GM23338 (cell line): ENCODE data around the gene DCLK2. TPM values are rescaled to one million over a fixed set of nuclear protein-coding genes. Genes with fewer than 3 reads are reported as not detected.

Experiments
- ATAC-seq: fragments of 200-7000 bp; cut with Tn5 transposase; 3 replicates; pipeline ENCODE4 v1.9.1; 2020
- DNase-seq: peaks from one replicate; pipeline ENCODE4 v3.0.0-alpha.2; 2015; ENCODE audit warnings: low spot score
- H2AFZ ChIP-seq: fragments of 200-600 bp; sonication (generic); 2 replicates; pipeline ENCODE4 v1.8.0; 2016; ENCODE audit warnings: antibody characterized with exemption, mild to moderate bottlenecking, moderate library complexity
- H3F3A ChIP-seq: fragments of 200-600 bp; sonication (generic); replicated peaks from 2 replicates; pipeline ENCODE4 v1.8.0; 2017; ENCODE audit warnings: antibody characterized with exemption, mixed run types, low read depth
- H3K27ac ChIP-seq: fragments of 200-600 bp; sonication (generic); 2 replicates; pipeline ENCODE4 v1.6.1; 2016; ENCODE audit warnings: low read depth
- H3K27me3 ChIP-seq: fragments of 200-600 bp; sonication (generic); 2 replicates; pipeline ENCODE4 v1.8.0; 2016; ENCODE audit warnings: mild to moderate bottlenecking, mixed run types, moderate library complexity; ENCODE audit not compliant: insufficient read depth
- H3K36me3 ChIP-seq: fragments of 200-600 bp; sonication (generic); 2 replicates; pipeline ENCODE4 v1.8.0; 2016; ENCODE audit warnings: mild to moderate bottlenecking; ENCODE audit not compliant: insufficient read depth
- H3K4me1 ChIP-seq: fragments of 200-600 bp; sonication (generic); 2 replicates; pipeline ENCODE4 v1.8.0; 2016; ENCODE audit warnings: mild to moderate bottlenecking, moderate library complexity; ENCODE audit not compliant: insufficient read depth
- H3K4me2 ChIP-seq: fragments of 200-600 bp; sonication (generic); 2 replicates; pipeline ENCODE4 v1.7.1; 2017; ENCODE audit warnings: mixed run types
- H3K4me3 ChIP-seq: fragments of 200-600 bp; sonication (generic); 2 replicates; pipeline ENCODE4 v1.6.1; 2016; ENCODE audit warnings: mixed run types
- H3K79me2 ChIP-seq: fragments of 200-600 bp; sonication (generic); replicated peaks from 2 replicates; pipeline ENCODE4 v1.8.0; 2017; ENCODE audit warnings: mild to moderate bottlenecking; ENCODE audit not compliant: insufficient read depth
- H3K9me2 ChIP-seq: fragments of 200-600 bp; sonication (generic); 2 replicates; pipeline ENCODE4 v1.8.0; 2017; ENCODE audit not compliant: insufficient read depth
- H4K20me1 ChIP-seq: fragments of 200-600 bp; sonication (generic); replicated peaks from 2 replicates; pipeline ENCODE4 v1.8.0; 2017; ENCODE audit warnings: mild to moderate bottlenecking; ENCODE audit not compliant: insufficient read depth
- H3K27ac Mint-ChIP-seq: 2 replicates; pipeline ENCODE4 v1.8.0; 2020; ENCODE audit warnings: inconsistent platforms, mild to moderate bottlenecking, moderate library complexity, mixed read lengths
- H3K27me3 Mint-ChIP-seq: 3 replicates; pipeline ENCODE4 v1.8.0; 2022; ENCODE audit warnings: low read depth, mild to moderate bottlenecking, moderate library complexity, mixed read lengths, inconsistent platforms; ENCODE audit not compliant: insufficient read depth, poor library complexity
- H3K36me3 Mint-ChIP-seq: 3 replicates; pipeline ENCODE4 v1.8.0; 2021; ENCODE audit warnings: low read depth, mild to moderate bottlenecking, inconsistent platforms, moderate library complexity, mixed read lengths
- H3K4me1 Mint-ChIP-seq: 3 replicates; pipeline ENCODE4 v1.8.0; 2020; ENCODE audit warnings: mild to moderate bottlenecking, inconsistent platforms, mixed read lengths
- H3K4me3 Mint-ChIP-seq: 3 replicates; pipeline ENCODE4 v1.8.0; 2021; ENCODE audit warnings: moderate library complexity, mild to moderate bottlenecking, inconsistent platforms, mixed read lengths
- H3K9me3 Mint-ChIP-seq: 3 replicates; pipeline ENCODE4 v1.8.0; 2020; ENCODE audit warnings: moderate library complexity, mild to moderate bottlenecking, inconsistent platforms, mixed read lengths
- EZH2 ChIP-seq: fragments of 200-600 bp; sonication (generic); IDR thresholded peaks from one replicate; pipeline ENCODE4 v1.8.0; 2017; ENCODE audit warnings: antibody characterized with exemption, mild to moderate bottlenecking, low read depth; ENCODE audit not compliant: unreplicated experiment
- EZH2phosphoT487 ChIP-seq: fragments of 200-600 bp; sonication (generic); IDR thresholded peaks from one replicate; pipeline ENCODE4 v1.8.1; 2018; ENCODE audit warnings: antibody characterized with exemption; ENCODE audit not compliant: unreplicated experiment
- JUNB ChIP-seq: IDR thresholded peaks from one replicate; pipeline ENCODE4 v1.6.1; 2016; ENCODE audit warnings: antibody characterized with exemption; ENCODE audit not compliant: unreplicated experiment
- NANOG ChIP-seq: IDR thresholded peaks from 2 replicates; pipeline ENCODE4 v1.6.1; 2016; ENCODE audit warnings: antibody characterized with exemption, borderline replicate concordance
- ZNF114 ChIP-seq: fragments of 250-450 bp; sonication (Bioruptor Pico); IDR thresholded peaks from 2 replicates; pipeline ENCODE4 v1.5.0; 2020; ENCODE audit warnings: mild to moderate bottlenecking, moderate library complexity
- ZNF331 ChIP-seq: fragments of 250-450 bp; sonication (Bioruptor Pico); IDR thresholded peaks from 2 replicates; pipeline ENCODE4 v1.5.0; 2020; ENCODE audit warnings: low read depth, mild to moderate bottlenecking, moderate library complexity
- polyA plus RNA-seq: library from polyadenylated mRNA; unstranded; fragments of >200 nt; fragmentation: Nextera tagmentation; extraction: Ambion mirVana; gene quantifications from 2 replicates; pipeline ENCODE4 v1.2.1, GENCODE V29; 2016
- total RNA-seq: library from RNA; depleted of rRNA; stranded (reverse); fragments of >200 nt; shearing (Covaris generic); gene quantifications from 2 replicates; pipeline ENCODE4 v1.2.3, GENCODE V29; 2014
- TF ChIP-seq, protein P1 (sequence below): IDR thresholded peaks from 2 replicates; pipeline ENCODE4 v1.6.1; 2016; ENCODE audit warnings: antibody characterized with exemption
- TF ChIP-seq, protein P2 (sequence below): IDR thresholded peaks from one replicate; pipeline ENCODE4 v1.6.1; 2018; ENCODE audit warnings: antibody characterized with exemption; ENCODE audit not compliant: unreplicated experiment
- TF ChIP-seq, protein P3 (sequence below): fragments of 250-450 bp; sonication (Bioruptor Pico); IDR thresholded peaks from 2 replicates; pipeline ENCODE4 v1.5.0; 2020; ENCODE audit warnings: mild to moderate bottlenecking, moderate library complexity

The DCLK2 gene
- total and polyA plus RNA-seq, 2 experiments from 2014 or later: 0.49 TPM; not detected in 1

DNA sequence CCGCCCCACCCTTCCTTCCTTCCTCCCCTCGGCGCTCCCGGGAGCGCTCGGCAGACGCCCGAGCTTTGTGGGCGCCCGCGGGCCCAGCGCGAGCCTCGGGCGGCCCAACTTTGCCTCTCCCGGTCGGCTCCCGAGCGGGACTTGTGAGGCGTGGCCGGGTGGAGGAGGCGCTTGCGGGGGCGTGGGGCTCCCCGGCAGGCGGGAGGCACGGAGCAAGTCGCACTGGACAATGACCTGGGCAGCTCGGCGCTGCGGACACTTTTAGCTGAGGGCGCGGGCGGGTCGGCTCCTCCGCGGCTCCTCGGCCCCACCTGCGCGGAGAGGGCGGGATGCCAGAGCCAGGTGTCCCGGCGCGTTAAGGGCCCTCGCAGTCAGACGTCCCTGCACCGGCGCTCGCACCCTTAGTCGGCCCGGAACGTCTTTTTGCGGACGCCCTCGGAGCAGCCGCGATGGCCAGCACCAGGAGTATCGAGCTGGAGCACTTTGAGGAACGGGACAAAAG is 385 bp downstream of the DCLK2 start:
- peaks cover 6% of the 10 kb centered on the region; the same call in 1 of the 2 replicates for H4K20me1 ChIP-seq
- Mint-ChIP-seq H3K36me3 (no peaks in the 10 kb centered on the region), H3K4me3 (peak overlapping the region; percentile 71; the same call in 2 of the 3 replicates), H3K4me1 (peaks cover 6% of the 10 kb centered on the region), H3K27ac (no peak overlapping the region), H3K27me3 (peaks cover 18% of the 10 kb centered on the region), H3K9me3 (no peaks in the 10 kb centered on the region; the same call in 2 of the 3 replicates)
- H2AFZ ChIP-seq: peak overlapping the region; percentile 97
- peaks cover 7% of the 10 kb centered on the region; the same call in 1 of the 2 replicates for H3K4me1 ChIP-seq
- no peaks in the 10 kb centered on the region for H3K36me3 ChIP-seq
- H3K79me2 ChIP-seq: no peaks in the 10 kb centered on the region
- no peak for TF ChIP-seq NANOG
- TF ChIP-seq JUNB: no peak
- TF ChIP-seq ZNF114 (CRISPR knock-in tag): no peak
- TF ChIP-seq, protein P1, sequence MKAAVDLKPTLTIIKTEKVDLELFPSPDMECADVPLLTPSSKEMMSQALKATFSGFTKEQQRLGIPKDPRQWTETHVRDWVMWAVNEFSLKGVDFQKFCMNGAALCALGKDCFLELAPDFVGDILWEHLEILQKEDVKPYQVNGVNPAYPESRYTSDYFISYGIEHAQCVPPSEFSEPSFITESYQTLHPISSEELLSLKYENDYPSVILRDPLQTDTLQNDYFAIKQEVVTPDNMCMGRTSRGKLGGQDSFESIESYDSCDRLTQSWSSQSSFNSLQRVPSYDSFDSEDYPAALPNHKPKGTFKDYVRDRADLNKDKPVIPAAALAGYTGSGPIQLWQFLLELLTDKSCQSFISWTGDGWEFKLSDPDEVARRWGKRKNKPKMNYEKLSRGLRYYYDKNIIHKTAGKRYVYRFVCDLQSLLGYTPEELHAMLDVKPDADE: no peak
- TF ChIP-seq, protein P2, sequence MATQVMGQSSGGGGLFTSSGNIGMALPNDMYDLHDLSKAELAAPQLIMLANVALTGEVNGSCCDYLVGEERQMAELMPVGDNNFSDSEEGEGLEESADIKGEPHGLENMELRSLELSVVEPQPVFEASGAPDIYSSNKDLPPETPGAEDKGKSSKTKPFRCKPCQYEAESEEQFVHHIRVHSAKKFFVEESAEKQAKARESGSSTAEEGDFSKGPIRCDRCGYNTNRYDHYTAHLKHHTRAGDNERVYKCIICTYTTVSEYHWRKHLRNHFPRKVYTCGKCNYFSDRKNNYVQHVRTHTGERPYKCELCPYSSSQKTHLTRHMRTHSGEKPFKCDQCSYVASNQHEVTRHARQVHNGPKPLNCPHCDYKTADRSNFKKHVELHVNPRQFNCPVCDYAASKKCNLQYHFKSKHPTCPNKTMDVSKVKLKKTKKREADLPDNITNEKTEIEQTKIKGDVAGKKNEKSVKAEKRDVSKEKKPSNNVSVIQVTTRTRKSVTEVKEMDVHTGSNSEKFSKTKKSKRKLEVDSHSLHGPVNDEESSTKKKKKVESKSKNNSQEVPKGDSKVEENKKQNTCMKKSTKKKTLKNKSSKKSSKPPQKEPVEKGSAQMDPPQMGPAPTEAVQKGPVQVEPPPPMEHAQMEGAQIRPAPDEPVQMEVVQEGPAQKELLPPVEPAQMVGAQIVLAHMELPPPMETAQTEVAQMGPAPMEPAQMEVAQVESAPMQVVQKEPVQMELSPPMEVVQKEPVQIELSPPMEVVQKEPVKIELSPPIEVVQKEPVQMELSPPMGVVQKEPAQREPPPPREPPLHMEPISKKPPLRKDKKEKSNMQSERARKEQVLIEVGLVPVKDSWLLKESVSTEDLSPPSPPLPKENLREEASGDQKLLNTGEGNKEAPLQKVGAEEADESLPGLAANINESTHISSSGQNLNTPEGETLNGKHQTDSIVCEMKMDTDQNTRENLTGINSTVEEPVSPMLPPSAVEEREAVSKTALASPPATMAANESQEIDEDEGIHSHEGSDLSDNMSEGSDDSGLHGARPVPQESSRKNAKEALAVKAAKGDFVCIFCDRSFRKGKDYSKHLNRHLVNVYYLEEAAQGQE: no peak
- TF ChIP-seq ZNF331 (CRISPR knock-in tag): no peak
- no peak for TF ChIP-seq EZH2
- no peak for TF ChIP-seq EZH2phosphoT487
- no peak overlapping the region for H3K27ac ChIP-seq
- no peaks in the 10 kb centered on the region for H3K9me2 ChIP-seq
- peaks cover 59% of the 10 kb centered on the region for H3K27me3 ChIP-seq
- H3F3A ChIP-seq: no peaks in the 10 kb centered on the region; the same call in none of the 2 replicates
- ATAC-seq (peak; percentile 44), DNase-seq (peak; percentile 42)
- H3K4me2 ChIP-seq: peak overlapping the region; percentile 88
- H3K4me3 ChIP-seq: peak overlapping the region; percentile 69

DNA sequence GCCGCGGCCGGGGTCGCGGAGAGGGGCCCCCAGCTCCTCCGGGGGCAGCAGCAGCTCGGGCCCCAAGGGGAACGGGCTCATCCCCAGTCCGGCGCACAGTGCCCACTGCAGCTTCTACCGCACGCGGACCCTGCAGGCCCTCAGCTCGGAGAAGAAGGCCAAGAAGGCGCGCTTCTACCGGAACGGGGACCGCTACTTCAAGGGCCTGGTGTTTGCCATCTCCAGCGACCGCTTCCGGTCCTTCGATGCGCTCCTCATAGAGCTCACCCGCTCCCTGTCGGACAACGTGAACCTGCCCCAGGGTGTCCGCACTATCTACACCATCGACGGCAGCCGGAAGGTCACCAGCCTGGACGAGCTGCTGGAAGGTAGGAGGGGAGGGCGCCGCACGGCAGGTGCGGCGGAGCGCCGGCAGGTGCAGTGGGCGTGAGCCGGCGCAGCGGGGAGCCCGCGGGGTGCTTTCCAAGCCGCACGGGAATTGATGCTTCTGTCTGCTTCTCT is 886 bp downstream of the DCLK2 start:
- Histone ChIP-seq H2AFZ (peak overlapping the region; percentile 97), H3K36me3 (no peaks in the 10 kb centered on the region), H3K4me1 (peaks cover 7% of the 10 kb centered on the region; the same call in 1 of the 2 replicates), H3K27ac (no peak overlapping the region), H4K20me1 (peaks cover 6% of the 10 kb centered on the region; the same call in 1 of the 2 replicates), H3K79me2 (no peaks in the 10 kb centered on the region), H3K4me2 (peak overlapping the region; percentile 88), H3K4me3 (peak overlapping the region; percentile 69), H3K27me3 (peaks cover 59% of the 10 kb centered on the region), H3K9me2 (no peaks in the 10 kb centered on the region), H3F3A (no peaks in the 10 kb centered on the region; the same call in none of the 2 replicates)
- H3K27me3 Mint-ChIP-seq: peaks cover 18% of the 10 kb centered on the region
- no peaks in the 10 kb centered on the region for H3K36me3 Mint-ChIP-seq
- TF ChIP-seq ZNF114 (CRISPR knock-in tag): no peak
- TF ChIP-seq, protein P3, sequence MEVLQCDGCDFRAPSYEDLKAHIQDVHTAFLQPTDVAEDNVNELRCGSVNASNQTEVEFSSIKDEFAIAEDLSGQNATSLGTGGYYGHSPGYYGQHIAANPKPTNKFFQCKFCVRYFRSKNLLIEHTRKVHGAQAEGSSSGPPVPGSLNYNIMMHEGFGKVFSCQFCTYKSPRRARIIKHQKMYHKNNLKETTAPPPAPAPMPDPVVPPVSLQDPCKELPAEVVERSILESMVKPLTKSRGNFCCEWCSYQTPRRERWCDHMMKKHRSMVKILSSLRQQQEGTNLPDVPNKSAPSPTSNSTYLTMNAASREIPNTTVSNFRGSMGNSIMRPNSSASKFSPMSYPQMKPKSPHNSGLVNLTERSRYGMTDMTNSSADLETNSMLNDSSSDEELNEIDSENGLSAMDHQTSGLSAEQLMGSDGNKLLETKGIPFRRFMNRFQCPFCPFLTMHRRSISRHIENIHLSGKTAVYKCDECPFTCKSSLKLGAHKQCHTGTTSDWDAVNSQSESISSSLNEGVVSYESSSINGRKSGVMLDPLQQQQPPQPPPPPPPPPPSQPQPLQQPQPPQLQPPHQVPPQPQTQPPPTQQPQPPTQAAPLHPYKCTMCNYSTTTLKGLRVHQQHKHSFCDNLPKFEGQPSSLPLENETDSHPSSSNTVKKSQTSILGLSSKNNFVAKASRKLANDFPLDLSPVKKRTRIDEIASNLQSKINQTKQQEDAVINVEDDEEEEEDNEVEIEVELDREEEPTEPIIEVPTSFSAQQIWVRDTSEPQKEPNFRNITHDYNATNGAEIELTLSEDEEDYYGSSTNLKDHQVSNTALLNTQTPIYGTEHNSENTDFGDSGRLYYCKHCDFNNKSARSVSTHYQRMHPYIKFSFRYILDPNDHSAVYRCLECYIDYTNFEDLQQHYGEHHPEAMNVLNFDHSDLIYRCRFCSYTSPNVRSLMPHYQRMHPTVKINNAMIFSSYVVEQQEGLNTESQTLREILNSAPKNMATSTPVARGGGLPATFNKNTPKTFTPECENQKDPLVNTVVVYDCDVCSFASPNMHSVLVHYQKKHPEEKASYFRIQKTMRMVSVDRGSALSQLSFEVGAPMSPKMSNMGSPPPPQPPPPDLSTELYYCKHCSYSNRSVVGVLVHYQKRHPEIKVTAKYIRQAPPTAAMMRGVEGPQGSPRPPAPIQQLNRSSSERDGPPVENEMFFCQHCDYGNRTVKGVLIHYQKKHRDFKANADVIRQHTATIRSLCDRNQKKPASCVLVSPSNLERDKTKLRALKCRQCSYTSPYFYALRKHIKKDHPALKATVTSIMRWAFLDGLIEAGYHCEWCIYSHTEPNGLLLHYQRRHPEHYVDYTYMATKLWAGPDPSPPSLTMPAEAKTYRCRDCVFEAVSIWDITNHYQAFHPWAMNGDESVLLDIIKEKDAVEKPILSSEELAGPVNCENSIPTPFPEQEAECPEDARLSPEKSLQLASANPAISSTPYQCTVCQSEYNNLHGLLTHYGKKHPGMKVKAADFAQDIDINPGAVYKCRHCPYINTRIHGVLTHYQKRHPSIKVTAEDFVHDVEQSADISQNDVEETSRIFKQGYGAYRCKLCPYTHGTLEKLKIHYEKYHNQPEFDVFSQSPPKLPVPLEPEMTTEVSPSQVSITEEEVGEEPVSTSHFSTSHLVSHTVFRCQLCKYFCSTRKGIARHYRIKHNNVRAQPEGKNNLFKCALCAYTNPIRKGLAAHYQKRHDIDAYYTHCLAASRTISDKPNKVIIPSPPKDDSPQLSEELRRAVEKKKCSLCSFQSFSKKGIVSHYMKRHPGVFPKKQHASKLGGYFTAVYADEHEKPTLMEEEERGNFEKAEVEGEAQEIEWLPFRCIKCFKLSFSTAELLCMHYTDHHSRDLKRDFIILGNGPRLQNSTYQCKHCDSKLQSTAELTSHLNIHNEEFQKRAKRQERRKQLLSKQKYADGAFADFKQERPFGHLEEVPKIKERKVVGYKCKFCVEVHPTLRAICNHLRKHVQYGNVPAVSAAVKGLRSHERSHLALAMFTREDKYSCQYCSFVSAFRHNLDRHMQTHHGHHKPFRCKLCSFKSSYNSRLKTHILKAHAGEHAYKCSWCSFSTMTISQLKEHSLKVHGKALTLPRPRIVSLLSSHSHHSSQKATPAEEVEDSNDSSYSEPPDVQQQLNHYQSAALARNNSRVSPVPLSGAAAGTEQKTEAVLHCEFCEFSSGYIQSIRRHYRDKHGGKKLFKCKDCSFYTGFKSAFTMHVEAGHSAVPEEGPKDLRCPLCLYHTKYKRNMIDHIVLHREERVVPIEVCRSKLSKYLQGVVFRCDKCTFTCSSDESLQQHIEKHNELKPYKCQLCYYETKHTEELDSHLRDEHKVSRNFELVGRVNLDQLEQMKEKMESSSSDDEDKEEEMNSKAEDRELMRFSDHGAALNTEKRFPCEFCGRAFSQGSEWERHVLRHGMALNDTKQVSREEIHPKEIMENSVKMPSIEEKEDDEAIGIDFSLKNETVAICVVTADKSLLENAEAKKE (CRISPR knock-in tag): no peak
- TF ChIP-seq JUNB: no peak
- peak; percentile 43 for TF ChIP-seq EZH2
- DNase-seq (peak; percentile 67), ATAC-seq (peak; percentile 67)
- H3K27ac Mint-ChIP-seq: no peak overlapping the region
- no peaks in the 10 kb centered on the region; the same call in 2 of the 3 replicates for H3K9me3 Mint-ChIP-seq
- peaks cover 6% of the 10 kb centered on the region for H3K4me1 Mint-ChIP-seq
- peak overlapping the region; percentile 71 for H3K4me3 Mint-ChIP-seq
